Activated T-helper 17 cell treated with anti-CD3 and anti-CD28 coated beads, Interleukin-2, amount 50 U/mL, for 72 hours (primary cell): ENCODE measurements around the gene GRK1. TPM values are rescaled to one million over a fixed set of nuclear protein-coding genes. Genes with fewer than 3 reads are reported as not detected.

Source experiments
- total RNA-seq, 2 donors: library from RNA; stranded (reverse); gene quantifications; one replicate each; pipeline ENCODE4 v1.2.3, GENCODE V29; 2022

The GRK1 gene
- total RNA-seq, 2 donors from 2014 or later = 0.09 to 0.64 TPM

Other genes with a start within 250 kb of the GRK1 start
- gene ADPRHL1, start 213.7 kb upstream of the GRK1 start, total RNA-seq = under 1 TPM; 0.40 to 0.69 TPM
- 10 to 100 TPM; 18.5 to 24.4 TPM for gene DCUN1D2, start 176.5 kb upstream of the GRK1 start, total RNA-seq
- 100 to 1,000 TPM in 1 of 2 donors, 10 to 100 TPM in 1; 98.1 to 188 TPM for gene TFDP1, start 82.5 kb upstream of the GRK1 start, total RNA-seq
- gene ATP4B, start 9.0 kb upstream of the GRK1 start, total RNA-seq = not detected
- 1 to 10 TPM; 2.0 TPM for gene TMEM255B, start 92.0 kb downstream of the GRK1 start, total RNA-seq
- gene GAS6, start 196.9 kb downstream of the GRK1 start, total RNA-seq = under 1 TPM; 0.56 to 0.58 TPM